GM18873 (cell line): ENCODE data around the gene TRMU.

Source experiments
- ATAC-seq: cut with Tn5 transposase; IDR thresholded peaks from one replicate; pipeline ENCODE4 v1.9.1; 2021; ENCODE audit warnings: mild to moderate bottlenecking, moderate library complexity, moderate number of reproducible peaks; ENCODE audit not compliant: unreplicated experiment, low FRiP score

TRMU gene

GRCh38 chr22:46330426-46330825, 5.1 kb upstream of the TRMU start:
- no peak for ATAC-seq

- no peak for ATAC-seq
Measured at GRCh38 chr22:46331496-46331895, 4.0 kb upstream of the TRMU start.

GRCh38 chr22:46336119-46337078, 885 bp downstream of the TRMU start:
- ATAC-seq = no peak

- no peak for ATAC-seq
Measured at GRCh38 chr22:46337870-46338269, 2.4 kb downstream of the TRMU start.

- ATAC-seq = no peak
Measured at GRCh38 chr22:46338636-46339035, 3.1 kb downstream of the TRMU start.

GRCh38 chr22:46339956-46340355, 4.4 kb downstream of the TRMU start:
- ATAC-seq = no peak

GRCh38 chr22:46340676-46341075, 5.2 kb downstream of the TRMU start:
- no peak for ATAC-seq

- no peak for ATAC-seq
Measured at GRCh38 chr22:46346680-46347405, 11.3 kb downstream of the TRMU start.

GRCh38 chr22:46347646-46348045, 12.1 kb downstream of the TRMU start:
- ATAC-seq = no peak

GRCh38 chr22:46348099-46348695, 12.7 kb downstream of the TRMU start:
- ATAC-seq = no peak

- no peak for ATAC-seq
Measured at GRCh38 chr22:46349238-46349637, 13.7 kb downstream of the TRMU start.

GRCh38 chr22:46349681-46350080, 14.2 kb downstream of the TRMU start:
- no peak for ATAC-seq

GRCh38 chr22:46350121-46350520, 14.6 kb downstream of the TRMU start:
- no peak for ATAC-seq

- no peak for ATAC-seq
Measured at GRCh38 chr22:46350646-46351045, 15.1 kb downstream of the TRMU start.

GRCh38 chr22:46351131-46351735, 15.7 kb downstream of the TRMU start:
- no peak for ATAC-seq

- ATAC-seq = no peak
Measured at GRCh38 chr22:46351767-46352166, 16.3 kb downstream of the TRMU start.

- no peak for ATAC-seq
Measured at GRCh38 chr22:46352276-46352675, 16.8 kb downstream of the TRMU start.

- ATAC-seq = no peak
Measured at GRCh38 chr22:46352691-46353386, 17.3 kb downstream of the TRMU start.

- no peak for ATAC-seq
Measured at GRCh38 chr22:46353483-46354105, 18.1 kb downstream of the TRMU start.
